ENCODE data around the gene RNF223. TPM values are rescaled to one million over a fixed set of nuclear protein-coding genes. Genes with fewer than 3 reads are reported as not detected.
"Not testable (repeated sequence)": the region's sequence is repeated elsewhere in the genome, so short reads cannot be mapped to it uniquely, and the experiment has no call there.

Gene RNF223
- total RNA-seq, 1 experiment from 2014 or later = not detected

DNA sequence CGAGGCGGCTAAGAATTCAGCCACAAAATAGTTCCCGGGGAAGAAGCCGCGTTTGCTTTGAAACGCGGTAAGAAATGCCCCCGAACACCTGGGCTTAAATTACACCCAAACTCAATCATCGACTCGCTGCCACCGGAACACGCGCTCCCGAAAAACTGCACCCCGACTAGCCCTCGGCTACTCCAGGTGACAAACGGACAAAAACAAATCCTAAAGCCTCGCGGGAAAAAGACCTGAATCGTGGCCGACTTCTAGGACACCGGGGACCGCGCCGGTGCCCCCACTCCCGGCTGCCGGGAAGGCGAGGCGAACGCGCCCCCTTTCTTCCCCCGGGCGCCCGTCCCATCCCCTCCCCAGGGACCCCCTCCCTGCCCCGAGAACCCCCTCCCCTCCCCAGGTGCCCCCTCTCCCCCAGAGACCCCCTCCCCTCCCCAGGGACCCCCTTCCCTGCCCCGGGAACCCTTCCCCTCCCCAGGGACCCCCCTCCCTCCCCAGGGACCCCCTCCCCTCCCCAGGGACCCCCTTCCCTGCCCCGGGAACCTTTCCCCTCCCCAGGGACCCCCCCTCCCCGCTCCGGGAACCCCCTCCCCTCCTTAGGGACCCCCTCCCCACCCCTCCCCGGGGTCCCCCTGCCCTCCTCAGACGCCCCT lies 41.2 kb upstream of the RNF223 start:
- H3K36me3 ChIP-seq (replicated peaks; ENCODE audit: control insufficient read depth, insufficient read depth, low read length) = no peaks in the 10 kb centered on the region; the same call in 1 of the 2 replicates
- peak overlapping the region; percentile 87 for H3K4me3 ChIP-seq (ENCODE audit: insufficient read depth, low read depth, low read length)
- DNase-seq = no peak
- peaks cover 21% of the 10 kb centered on the region for H3K27me3 ChIP-seq (ENCODE audit: control insufficient read depth, insufficient read depth, low read length)

DNA sequence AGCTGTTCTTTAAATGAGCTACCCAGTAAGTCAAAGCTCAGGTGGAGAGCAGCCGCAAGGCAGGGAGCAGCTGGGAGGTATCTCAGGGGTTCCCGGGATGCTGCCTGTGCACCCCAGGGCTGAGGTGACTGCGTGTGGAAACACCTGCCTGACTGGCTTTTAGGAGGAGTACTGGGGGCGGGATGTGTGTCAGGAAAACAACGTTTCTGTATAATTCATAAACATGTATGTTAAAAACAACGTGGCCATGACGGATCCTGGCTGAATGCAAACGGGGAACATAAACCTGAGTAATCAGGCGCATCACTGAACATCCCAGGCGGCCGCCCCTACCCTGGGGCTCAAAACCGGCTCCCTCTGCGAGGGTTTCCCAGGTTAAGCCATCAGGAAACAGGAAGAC lies 40.3 kb upstream of the RNF223 start:
- Histone ChIP-seq H3K27me3 (ENCODE audit: control insufficient read depth, insufficient read depth, low read length) (peaks cover 21% of the 10 kb centered on the region), H3K36me3 (replicated peaks; ENCODE audit: control insufficient read depth, insufficient read depth, low read length) (no peaks in the 10 kb centered on the region; the same call in 1 of the 2 replicates), H3K4me3 (ENCODE audit: insufficient read depth, low read depth, low read length) (no peak overlapping the region; the same call in 1 of the 2 replicates)
- no peak for DNase-seq

DNA sequence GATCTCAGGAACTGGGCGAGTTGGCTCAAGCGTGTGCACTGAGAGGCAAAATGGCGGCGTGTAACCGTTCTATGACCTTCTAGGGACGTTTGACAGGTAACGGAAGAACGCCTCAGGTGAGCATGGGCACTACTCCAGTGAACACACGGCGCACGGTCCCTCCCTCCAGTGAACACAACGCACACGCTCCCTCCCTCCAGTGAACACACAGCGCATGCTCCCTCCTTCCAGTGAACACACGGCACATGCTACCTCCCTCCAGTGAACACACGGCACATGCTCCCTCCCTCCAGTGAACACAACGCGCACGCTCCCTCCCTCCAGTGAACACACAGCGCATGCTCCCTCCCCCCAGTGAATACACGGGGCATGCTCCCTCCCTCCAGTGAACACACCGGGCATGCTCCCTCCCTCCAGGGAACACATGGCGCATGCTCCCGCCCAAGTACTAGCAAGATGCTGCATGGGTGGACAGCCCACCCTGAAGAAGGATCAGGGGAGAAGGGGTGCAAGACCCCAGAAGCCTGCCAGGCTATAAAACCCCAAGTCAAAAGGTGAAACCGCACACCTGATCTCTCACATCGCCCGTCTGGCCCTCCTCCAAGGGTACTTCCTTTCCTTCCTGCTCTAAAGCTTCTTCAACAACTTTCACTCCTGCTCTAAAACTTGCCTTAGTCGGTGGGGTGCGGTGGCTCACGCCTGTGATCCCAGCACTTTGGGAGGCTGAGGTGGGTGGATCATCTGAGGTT lies 38.3 kb upstream of the RNF223 start:
- no peak for DNase-seq
- peaks cover 7% of the 10 kb centered on the region for H3K27me3 ChIP-seq (ENCODE audit: control insufficient read depth, insufficient read depth, low read length)
- no peak overlapping the region for H3K4me3 ChIP-seq (ENCODE audit: insufficient read depth, low read depth, low read length)
- no peaks in the 10 kb centered on the region; the same call in 1 of the 2 replicates for H3K36me3 ChIP-seq (replicated peaks; ENCODE audit: control insufficient read depth, insufficient read depth, low read length)

DNA sequence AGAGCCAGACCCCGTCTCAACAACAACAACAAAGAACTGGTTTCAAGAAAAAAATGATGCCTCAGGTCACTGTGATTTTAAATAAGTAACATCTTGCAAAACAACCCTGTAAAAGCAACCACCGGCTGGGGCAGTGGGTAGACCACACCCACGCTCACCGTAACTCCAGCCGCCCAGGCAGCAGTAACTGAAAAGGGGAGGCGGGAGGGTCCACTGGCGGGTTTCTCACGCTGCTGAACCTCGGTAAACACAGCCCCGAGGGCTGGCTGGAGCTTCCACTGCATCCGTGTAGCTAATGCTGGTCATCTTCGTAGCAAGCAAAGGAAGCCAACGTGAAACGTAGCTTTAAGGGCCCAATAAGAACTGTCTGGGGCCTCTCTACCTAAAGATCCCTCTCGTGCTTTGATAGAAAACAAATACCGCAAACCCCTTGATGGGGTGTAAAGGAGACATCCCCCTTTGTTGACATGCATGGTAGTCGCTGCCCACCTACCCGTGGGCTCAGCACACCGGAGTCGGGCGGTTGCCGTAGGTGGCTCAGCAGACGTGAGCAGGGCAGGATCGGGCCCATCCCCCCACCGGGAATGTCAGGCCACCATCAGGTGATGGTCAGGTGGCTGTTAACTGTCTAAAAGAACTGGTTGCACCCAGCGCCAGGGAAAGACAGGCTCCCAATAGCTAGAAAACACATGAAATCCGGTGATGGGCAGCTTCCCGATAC lies 37.6 kb upstream of the RNF223 start:
- no peaks in the 10 kb centered on the region; the same call in 1 of the 2 replicates for H3K36me3 ChIP-seq (replicated peaks; ENCODE audit: control insufficient read depth, insufficient read depth, low read length)
- H3K27me3 ChIP-seq (ENCODE audit: control insufficient read depth, insufficient read depth, low read length) = peaks cover 2% of the 10 kb centered on the region
- no peak for DNase-seq
- no peak overlapping the region for H3K4me3 ChIP-seq (ENCODE audit: insufficient read depth, low read depth, low read length)

DNA sequence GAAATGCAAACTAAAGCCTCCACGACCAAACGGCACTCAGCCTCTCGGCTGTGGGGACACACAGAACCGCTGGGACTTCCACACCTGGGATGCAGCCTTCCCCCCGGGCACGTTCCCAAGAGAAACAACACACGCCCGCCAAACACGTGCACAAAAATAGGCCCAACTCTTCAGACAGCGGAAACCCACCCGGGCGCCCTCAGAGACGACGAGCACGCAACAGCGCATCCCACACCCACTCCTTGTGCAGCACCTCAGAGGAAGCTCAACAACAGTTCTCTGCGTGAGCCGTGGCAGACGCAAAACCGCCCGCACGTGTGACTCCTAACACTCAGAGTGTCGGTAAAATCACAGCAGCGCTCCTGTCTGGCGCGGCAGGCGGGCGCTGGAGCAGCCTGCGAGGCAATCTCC lies 36.5 kb upstream of the RNF223 start:
- Histone ChIP-seq H3K27me3 (ENCODE audit: control insufficient read depth, insufficient read depth, low read length) (no peaks in the 10 kb centered on the region; the same call in 1 of the 2 replicates), H3K36me3 (replicated peaks; ENCODE audit: control insufficient read depth, insufficient read depth, low read length) (no peaks in the 10 kb centered on the region; the same call in 1 of the 2 replicates), H3K4me3 (ENCODE audit: insufficient read depth, low read depth, low read length) (no peak overlapping the region)
- DNase-seq = no peak

DNA sequence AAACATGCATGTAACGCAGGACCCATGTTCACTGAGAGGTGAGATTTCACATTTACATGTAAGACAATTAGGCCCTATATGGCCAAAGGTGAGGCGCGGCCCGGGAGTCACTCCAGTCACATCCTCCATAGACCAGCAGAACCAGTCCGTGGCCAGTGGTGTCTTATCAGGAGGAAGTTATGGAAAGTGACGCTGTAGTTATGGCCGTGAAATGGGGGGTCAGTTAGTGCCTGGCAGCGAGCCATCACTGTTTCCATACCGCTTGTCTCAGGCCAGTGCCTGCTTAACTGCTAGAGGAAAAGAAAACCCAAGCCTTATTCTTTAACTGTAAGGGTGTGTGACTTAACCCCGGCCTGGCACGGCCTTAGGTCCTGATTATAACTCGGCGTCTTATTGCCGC lies 35.6 kb upstream of the RNF223 start:
- no peak overlapping the region for H3K4me3 ChIP-seq (ENCODE audit: insufficient read depth, low read depth, low read length)
- no peaks in the 10 kb centered on the region; the same call in 1 of the 2 replicates for H3K27me3 ChIP-seq (ENCODE audit: control insufficient read depth, insufficient read depth, low read length)
- no peaks in the 10 kb centered on the region; the same call in 1 of the 2 replicates for H3K36me3 ChIP-seq (replicated peaks; ENCODE audit: control insufficient read depth, insufficient read depth, low read length)
- DNase-seq = no peak

DNA sequence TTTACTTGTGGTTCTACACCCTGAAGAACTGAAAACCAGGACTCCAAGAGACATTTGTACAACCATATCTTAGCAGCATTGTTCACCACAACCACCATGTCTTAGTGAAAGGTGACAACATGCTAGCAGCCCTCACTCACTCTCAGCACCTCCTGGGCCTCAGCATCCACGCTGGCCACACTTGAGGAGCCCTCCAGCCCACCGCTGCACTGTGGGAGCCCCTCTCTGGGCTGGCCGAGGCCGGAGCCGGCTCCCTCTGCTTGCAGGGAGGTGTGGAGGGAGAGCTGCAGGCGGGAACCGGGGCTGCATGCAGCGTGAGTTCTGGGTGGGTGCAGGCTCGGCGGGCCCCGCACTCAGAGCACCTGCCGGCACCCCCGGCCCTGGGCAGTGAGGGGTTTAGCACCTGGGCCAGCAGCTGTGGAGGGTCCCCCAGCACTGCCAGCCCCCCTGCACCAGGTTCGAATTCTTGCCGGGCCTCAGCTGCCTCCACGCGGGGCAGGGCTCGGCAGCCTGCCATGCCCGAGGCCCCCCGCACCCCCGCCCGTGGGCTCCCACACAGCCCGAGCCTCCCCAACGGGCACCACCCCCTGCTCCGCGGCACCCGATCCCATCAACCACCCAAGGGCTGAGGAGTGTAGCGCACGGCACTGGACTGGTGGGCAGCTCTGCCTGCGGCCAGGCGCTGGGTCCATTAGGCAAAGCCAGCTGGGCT lies 32.6 kb upstream of the RNF223 start:
- Histone ChIP-seq H3K27me3 (ENCODE audit: control insufficient read depth, insufficient read depth, low read length) (no peaks in the 10 kb centered on the region), H3K4me3 (ENCODE audit: insufficient read depth, low read depth, low read length) (no peak overlapping the region), H3K36me3 (replicated peaks; ENCODE audit: control insufficient read depth, insufficient read depth, low read length) (no peaks in the 10 kb centered on the region; the same call in 1 of the 2 replicates)
- DNase-seq = no peak

DNA sequence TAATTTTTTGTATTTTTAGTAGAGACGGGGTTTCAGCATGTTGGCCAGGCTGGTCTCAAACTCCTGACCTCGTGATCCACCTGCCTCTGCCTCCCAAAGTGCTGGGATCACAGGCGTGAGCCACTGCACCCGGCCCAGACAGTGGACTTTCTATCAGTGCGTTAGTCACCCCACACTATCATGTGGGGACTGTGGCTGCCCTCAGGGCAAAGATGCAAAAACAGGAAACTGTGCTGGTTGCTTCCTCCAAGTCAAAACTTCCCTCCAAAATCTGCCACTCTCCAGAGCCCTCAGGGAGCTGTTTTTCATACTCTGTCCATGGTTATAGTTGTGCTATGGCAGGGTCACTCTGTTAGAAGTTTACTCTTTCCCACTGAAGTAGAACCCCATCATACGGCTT lies 30.0 kb upstream of the RNF223 start:
- H3K36me3 ChIP-seq (replicated peaks; ENCODE audit: control insufficient read depth, insufficient read depth, low read length); H3K27me3 ChIP-seq (ENCODE audit: control insufficient read depth, insufficient read depth, low read length); DNase-seq; H3K4me3 ChIP-seq (ENCODE audit: insufficient read depth, low read depth, low read length): not testable (repeated sequence)

DNA sequence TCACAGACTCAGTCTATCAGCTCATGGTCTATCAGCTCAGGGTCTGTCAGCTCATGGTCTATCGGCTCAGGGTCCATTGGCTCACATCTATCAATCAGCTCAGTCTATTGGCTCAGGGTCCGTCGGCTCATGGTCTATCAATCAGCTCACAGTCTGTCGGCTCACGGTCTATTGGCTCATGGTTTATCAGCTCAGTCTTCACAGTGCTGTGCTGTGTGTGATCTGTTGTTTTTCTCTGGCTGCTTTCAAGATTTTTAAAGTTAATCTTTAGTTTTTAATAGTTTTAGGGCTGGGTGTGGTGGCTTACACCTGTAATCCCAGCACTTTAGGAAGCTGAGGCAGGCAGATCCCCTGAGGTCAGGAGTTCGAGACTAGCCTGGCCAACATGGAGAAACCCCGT lies 27.4 kb upstream of the RNF223 start:
- no peak overlapping the region for H3K4me3 ChIP-seq (ENCODE audit: insufficient read depth, low read depth, low read length)
- DNase-seq = no peak
- H3K27me3 ChIP-seq (ENCODE audit: control insufficient read depth, insufficient read depth, low read length) = no peaks in the 10 kb centered on the region
- H3K36me3 ChIP-seq (replicated peaks; ENCODE audit: control insufficient read depth, insufficient read depth, low read length) = no peaks in the 10 kb centered on the region; the same call in 1 of the 2 replicates

DNA sequence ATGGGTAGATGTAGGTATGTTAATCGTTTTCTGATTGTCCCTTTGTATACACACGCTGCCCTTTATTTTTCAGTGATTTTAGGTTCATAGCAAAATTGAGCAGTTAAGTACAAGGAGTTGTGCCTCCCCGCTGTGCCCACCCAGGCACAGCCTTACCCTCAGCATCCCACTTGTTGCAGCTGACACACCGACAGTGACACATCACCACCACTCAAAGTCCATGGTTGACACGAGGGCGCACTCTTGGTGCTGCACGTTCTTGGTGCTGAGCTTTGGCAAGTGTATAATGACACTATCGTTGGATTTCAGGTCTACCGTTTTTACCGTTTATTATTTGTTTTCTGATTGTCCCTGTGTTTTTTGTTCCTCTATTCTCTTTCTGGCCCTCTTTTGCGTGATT lies 26.2 kb upstream of the RNF223 start:
- DNase-seq = no peak
- H3K36me3 ChIP-seq (replicated peaks; ENCODE audit: control insufficient read depth, insufficient read depth, low read length) = no peaks in the 10 kb centered on the region; the same call in 1 of the 2 replicates
- H3K4me3 ChIP-seq (ENCODE audit: insufficient read depth, low read depth, low read length) = no peak overlapping the region
- no peaks in the 10 kb centered on the region for H3K27me3 ChIP-seq (ENCODE audit: control insufficient read depth, insufficient read depth, low read length)

DNA sequence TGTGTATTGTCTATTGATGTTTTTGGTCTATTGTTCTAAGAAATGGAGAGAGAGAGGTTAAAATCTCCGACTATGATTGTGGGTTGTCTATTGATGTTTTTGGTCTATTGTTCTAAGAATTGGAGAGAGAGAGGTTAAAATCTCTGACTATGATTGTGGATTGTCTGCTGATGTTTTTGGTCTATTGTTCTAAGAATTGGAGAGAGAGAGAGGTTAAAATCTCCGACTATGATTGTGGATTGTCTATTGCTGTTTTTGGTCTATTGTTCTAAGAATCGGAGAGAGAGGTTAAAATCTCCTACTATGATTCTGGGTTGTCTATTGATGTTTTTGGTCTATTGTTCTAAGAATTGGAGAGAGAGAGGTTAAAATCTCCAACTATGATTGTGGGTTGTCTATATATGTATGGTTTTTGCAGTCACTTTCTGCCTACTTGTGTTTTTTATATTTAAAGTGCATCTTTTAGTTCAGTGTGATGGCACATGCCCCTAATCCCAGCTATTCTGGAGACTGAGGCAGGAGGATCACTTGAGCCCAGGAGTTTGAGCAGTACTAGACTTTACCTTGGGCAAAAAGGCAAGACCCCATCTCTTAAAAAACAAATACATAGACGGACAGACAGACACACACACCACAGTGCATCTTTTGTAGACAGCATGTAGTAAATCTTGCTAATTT lies 25.5 kb upstream of the RNF223 start:
- no peaks in the 10 kb centered on the region for H3K27me3 ChIP-seq (ENCODE audit: control insufficient read depth, insufficient read depth, low read length)
- no peak overlapping the region for H3K4me3 ChIP-seq (ENCODE audit: insufficient read depth, low read depth, low read length)
- no peak for DNase-seq
- H3K36me3 ChIP-seq (replicated peaks; ENCODE audit: control insufficient read depth, insufficient read depth, low read length) = no peaks in the 10 kb centered on the region; the same call in 1 of the 2 replicates

DNA sequence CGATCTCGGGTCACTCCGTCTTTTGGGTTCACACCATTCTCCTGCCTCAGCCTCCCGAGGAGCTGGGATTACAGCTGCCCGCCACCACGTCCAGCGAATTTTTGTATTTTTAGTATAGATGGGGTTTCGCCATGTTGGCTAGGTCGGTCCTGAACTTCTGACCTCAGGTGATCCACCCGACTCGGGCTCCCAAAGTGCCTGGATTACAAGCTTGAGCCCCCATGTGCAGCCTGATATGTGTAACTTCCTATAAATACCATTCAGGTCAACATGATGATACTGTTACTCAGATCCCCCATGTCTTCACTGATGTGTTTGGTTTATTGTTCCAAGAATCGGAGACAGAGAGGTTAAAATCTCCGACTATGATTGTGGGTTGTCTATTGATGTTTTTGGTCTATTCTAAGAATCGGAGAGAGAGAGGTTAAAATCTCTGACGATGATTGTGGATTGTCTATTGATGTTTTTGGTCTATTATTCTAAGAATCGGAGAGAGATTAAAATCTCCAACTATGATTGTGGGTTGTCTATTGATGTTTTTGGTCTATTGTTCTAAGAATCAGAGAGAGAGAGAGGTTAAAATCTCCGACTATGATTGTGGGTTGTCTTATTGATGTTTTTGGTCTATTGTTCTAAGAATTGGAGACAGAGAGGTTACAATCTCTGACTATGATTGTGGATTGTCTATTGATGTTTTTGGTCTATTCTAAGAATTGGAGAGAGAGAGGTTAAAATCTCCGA lies 24.7 kb upstream of the RNF223 start:
- Histone ChIP-seq H3K27me3 (ENCODE audit: control insufficient read depth, insufficient read depth, low read length) (no peaks in the 10 kb centered on the region), H3K4me3 (ENCODE audit: insufficient read depth, low read depth, low read length) (no peak overlapping the region), H3K36me3 (replicated peaks; ENCODE audit: control insufficient read depth, insufficient read depth, low read length) (no peaks in the 10 kb centered on the region; the same call in 1 of the 2 replicates)
- no peak for DNase-seq

DNA sequence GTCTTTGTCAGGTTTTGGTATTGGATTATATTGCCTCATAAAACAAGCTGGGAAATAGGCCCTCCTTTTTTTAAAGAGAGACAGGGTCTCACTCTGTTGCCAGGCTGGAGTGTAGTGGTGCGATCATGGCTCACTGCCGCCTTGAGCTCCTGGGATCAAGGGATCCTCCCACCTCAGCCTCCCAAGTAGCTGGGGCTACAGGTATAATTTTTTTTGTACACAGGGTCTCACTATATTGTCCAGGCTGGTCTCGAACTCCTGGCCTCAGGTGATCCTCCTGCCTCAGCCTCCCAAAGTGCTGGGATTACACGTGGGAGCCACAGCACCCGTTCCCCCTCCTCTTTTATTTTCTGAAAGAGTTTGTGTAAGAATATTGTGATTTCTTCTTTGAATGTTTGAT lies 22.0 kb upstream of the RNF223 start:
- not testable (repeated sequence) for H3K36me3 ChIP-seq (replicated peaks; ENCODE audit: control insufficient read depth, insufficient read depth, low read length); DNase-seq; H3K4me3 ChIP-seq (ENCODE audit: insufficient read depth, low read depth, low read length)

More for the DNA sequence above, 22.0 kb upstream of the RNF223 start:
- not testable (repeated sequence) for H3K27me3 ChIP-seq (ENCODE audit: control insufficient read depth, insufficient read depth, low read length)
